Tibial nerve (tissue), 4 donors: ENCODE measurements around the gene OPRPN.

ENCODE experiments used
- EP300 ChIP-seq, 2 donors: sonication (generic); formaldehyde crosslinking; IDR thresholded peaks; one replicate each; pipeline ENCODE4 v1.6.1; 2017; ENCODE audit warnings: antibody characterized with exemption in 2 of 2, mild to moderate bottlenecking in 1 of 2
- POLR2A ChIP-seq, 2 donors: fragments of 450-650 bp; IDR thresholded peaks; one replicate each; pipeline ENCODE4 v1.6.1; 2017; ENCODE audit warnings: antibody characterized with exemption in 2 of 2, mild to moderate bottlenecking in 2 of 2, moderate library complexity in 2 of 2
- TF ChIP-seq, protein P1 (sequence below), 5 experiments: fragments of 200-600 bp in 3 of 5; fragments of 450-650 bp in 2 of 5; sonication (generic) in 3 of 5; IDR thresholded peaks; one replicate each; pipeline ENCODE4 v1.5.1; 2016 to 2019; ENCODE audit warnings: antibody characterized with exemption in 5 of 5, mild to moderate bottlenecking in 3 of 5, moderate library complexity in 2 of 5

DNA sequence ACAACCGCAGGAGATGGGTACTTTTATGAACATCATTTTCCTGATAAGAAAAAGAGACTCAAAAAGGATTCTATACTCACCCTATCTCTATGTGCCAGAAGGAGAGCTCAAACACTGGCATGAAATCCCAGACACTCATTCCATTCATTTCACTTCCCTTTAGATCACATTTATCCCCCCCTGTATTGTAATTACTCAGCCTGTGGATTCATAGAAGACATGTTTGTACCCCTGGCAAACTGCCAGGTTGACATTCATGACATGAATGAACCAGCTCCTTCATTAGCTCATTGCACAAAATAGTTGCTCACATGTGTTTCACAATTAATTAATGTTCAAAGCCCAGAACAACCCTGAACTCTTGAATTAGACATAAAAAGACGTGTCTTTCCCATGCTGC lies 32.3 kb upstream of the OPRPN start:
- TF ChIP-seq, protein P1, sequence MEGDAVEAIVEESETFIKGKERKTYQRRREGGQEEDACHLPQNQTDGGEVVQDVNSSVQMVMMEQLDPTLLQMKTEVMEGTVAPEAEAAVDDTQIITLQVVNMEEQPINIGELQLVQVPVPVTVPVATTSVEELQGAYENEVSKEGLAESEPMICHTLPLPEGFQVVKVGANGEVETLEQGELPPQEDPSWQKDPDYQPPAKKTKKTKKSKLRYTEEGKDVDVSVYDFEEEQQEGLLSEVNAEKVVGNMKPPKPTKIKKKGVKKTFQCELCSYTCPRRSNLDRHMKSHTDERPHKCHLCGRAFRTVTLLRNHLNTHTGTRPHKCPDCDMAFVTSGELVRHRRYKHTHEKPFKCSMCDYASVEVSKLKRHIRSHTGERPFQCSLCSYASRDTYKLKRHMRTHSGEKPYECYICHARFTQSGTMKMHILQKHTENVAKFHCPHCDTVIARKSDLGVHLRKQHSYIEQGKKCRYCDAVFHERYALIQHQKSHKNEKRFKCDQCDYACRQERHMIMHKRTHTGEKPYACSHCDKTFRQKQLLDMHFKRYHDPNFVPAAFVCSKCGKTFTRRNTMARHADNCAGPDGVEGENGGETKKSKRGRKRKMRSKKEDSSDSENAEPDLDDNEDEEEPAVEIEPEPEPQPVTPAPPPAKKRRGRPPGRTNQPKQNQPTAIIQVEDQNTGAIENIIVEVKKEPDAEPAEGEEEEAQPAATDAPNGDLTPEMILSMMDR (IDR thresholded peaks at IDR 0.05): no peak
- TF ChIP-seq EP300 (IDR thresholded peaks at IDR 0.05) (no peak), POLR2A (IDR thresholded peaks at IDR 0.05) (no peak)
